ENCODE measurements around the gene ABHD10.

ABHD10 gene

DNA sequence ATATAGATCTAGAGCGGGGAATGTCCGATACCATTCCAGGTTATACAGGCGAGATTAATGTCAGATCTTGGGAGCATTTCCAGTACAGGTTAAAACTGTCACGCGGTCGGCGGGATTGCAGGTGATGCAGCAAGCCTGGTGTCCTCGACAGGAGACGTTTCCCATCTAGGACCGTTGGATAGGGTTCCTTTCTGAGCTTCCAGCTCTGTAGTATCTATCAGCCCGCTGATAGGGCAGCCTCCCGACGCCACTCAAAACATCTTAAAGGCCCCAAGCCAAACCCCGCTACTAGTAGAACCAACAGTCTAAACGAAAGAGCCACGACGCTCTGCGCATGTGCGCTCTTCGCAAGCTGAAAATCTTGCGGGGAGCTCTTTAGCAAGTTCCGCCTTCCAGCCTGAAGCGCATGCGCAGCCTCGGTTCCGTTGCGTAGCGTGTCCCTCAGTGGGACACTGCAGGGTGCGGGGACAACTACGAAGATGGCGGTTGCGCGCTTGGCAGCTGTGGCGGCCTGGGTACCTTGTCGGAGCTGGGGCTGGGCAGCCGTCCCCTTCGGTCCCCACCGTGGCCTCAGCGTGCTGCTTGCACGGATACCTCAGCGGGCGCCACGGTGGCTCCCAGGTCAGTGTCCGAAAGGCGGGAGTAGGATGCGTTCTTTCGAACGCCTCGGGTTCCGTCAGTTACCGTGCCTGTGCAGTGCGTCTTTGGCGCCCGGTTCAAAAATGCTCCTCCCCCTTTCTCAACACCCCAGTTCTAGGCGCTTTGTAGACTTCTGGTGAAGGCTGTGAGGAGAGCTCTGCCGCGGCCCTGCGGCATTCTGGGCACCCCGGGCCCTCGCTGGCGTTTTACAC is at the start of gene ABHD10:
ABHD10 (plus strand) TSS at position 444 of the 851 bp plus-strand sequence; CDS start at position 480, 36 bp downstream.
- peak; percentile 99 for DNase-seq

DNA sequence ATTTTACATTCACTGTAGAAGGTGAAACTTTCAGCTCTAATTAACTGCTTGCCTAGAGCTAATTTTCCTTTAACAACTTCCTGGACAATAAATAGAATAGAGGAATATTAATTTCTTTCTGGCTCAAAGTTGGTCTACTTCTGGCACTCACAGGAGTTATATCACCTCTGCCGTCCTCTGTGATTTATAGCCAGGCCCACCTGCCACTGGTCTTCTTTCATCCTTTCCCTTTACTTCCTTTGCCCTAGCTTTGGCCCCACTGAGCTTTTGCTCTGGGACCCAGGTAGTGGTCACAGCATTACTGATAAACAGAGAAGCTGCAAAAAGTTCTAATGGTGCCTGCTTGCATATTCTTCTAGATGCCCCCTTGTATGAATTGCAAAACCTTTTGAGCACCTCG is 49.3 kb upstream of the ABHD10 start:
- DNase-seq: no peak

DNA sequence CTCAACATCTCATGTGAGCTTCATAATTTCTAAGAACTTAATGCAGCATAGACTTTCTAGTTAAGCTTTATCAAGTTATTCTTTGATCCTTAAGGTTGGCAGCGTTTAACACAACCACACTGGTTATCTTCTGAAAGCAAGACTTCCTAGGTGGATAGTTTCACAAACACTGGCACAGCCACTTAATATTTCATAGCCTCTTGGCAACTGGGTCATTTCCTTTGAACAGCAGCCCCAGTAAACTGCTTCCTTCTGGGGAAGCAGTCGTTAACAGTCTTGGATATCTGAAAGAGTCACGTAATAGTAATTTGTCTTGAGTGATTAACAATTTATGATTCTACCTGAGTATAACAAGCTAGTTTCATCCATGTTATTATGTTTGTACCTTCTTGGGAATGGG is 45.9 kb upstream of the ABHD10 start:
- peak; percentile 79 for DNase-seq

DNA sequence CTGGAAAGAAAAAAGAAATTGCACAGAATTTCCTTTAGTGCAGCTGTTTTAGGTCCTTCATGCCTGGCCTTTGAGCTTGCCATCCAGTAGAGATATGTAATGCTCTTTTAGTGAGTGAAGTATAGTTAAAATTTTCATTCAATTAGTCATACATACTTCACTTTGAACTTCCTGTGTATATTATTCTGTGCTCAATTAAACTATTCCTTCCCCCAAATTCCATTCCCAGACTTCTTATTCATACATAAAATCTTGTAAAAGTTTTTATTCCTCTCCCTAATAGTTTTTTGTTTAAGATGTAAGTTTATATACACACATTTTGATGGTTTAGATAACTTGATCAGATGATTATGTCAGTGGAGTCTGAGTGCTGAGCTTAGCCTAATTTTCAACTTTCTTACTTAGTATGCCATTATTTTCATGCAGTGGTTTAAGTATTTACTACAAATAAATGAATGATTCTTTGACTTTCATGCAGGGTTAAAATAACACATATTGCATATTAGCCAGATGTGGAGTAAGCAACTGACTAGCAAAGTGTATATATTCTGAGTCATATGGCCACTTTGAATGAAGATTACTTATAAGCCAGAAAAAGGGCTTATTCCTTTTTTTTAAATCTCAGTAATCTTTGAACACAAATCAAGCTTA is 42.5 kb upstream of the ABHD10 start:
- DNase-seq: no peak

DNA sequence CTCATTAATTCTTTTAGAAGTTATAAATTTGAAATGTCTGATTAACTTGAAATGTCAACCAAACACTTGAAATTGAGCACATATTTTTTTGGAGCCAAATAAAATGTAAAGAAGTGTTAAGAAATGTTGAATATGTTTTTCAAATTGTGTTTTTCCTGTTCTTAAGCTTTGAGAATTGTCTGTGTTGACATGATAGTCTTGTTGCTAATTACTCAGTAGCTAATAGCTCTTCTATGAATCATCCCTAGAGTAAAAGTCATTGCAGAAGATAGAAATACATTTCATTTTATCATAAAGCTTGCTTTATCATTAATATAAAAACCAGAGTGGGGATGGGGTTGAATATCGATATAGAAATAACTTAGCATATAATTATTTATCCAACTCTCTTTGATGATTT is 41.9 kb upstream of the ABHD10 start:
- DNase-seq: no peak

DNA sequence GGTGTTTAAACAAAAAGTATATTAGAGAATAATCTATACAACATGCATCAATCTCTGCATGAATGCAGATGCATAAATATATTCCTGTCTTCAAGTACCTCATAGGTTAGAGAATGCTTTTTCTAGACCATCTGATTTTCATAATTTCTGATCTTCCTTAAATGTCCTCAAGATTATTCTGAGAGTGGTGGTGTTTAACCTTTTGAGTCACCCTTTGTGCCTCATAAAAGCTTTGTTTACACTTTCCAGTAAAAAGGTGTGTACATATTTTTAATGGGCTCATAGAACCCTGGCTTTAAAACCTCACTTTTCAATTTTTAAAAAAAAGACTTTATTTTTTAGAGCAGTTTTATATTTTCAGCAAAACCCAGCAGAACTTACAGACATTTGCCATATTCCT is 41.0 kb upstream of the ABHD10 start:
- no peak for DNase-seq

DNA sequence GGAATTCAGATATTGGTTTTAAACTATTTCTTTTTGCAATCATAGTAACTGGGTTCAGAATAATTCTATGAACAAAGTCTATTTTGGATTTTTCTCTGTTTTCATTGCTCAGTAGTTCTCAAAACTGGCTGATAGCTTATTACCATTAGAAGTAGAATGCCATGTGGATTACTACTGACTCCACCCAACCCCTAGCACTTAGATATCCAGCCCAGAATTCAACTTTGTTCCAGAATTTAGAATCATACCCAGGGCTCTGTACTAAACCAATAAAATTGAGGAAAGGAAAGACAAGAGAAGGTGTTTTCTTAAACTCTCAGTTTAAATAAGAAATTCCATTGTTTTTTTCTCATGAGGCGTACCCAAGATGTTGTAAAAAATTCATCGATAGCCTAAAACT is 39.0 kb upstream of the ABHD10 start:
- DNase-seq: no peak

DNA sequence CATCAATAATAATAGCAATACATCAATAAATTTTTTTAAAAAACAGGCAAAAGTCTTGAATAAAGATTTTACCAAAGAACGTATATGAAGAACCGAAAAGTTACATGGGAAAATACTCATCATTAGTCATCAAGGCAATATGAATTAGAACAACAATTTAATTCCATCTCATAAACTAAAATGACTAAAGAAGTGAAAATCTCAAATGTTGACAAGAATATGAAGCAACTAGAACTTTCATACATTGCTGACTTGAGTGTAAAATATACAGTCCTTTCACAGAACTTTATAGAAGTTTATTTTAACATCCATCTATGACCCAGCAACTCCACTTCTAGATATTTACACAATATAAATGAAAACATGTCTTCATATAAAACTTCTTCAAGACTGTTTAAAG is 35.3 kb upstream of the ABHD10 start:
- no peak for DNase-seq

DNA sequence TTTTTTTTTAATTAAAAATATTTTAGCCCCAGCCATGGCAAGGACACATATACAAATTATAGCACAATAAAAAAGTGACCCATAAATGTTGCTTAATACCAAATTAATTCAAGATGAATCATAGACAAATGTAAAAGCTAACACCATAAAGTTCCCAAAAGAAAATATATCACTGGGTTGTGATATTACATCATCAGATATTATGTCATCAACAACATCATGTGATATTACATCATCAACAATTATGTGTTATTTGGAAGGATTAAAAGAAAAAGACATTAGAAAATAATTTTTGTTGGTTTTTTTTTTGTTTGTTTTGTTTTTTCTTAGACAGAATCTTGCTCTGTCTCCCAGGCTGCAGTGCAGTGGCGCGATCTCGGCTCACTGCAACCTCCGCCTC is 34.5 kb upstream of the ABHD10 start:
- no peak for DNase-seq

DNA sequence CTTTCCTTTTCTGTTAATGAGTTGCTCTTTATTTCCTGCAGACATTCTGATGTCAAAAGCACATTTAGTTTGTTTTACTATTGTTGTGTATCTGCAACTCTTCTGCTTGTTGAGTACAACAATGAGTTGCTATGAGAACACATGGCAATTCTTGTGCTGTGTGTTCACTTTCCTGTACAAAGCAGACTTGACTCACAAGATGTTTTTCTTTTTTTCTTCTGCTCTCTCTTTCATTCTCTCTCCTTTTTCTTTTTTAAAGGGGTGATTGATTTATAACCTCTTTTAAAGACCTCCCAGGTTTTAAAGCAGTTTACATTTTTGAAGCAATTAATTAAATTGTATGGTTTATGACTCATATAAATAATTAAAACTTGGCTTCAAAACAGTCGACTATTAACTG is 31.6 kb upstream of the ABHD10 start:
- no peak for DNase-seq

DNA sequence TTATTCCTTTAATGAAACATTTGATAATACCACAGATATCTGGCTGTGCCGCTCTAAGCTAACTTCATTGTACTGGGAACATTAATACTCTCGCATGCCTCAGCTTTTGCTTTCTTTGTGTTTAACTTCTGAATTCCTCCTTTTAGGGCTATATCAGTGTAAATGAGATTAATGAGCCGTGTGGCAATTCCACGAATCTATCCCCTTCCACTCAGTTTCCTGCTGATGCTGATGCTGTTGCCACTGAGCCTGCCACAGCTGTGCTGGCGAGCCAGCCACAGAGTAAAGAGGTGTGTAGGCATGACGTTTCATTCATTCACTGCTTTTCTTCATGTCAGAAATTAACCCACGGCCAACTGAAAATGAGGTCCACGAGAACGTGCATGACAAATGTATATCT is 30.0 kb upstream of the ABHD10 start:
- DNase-seq: no peak

DNA sequence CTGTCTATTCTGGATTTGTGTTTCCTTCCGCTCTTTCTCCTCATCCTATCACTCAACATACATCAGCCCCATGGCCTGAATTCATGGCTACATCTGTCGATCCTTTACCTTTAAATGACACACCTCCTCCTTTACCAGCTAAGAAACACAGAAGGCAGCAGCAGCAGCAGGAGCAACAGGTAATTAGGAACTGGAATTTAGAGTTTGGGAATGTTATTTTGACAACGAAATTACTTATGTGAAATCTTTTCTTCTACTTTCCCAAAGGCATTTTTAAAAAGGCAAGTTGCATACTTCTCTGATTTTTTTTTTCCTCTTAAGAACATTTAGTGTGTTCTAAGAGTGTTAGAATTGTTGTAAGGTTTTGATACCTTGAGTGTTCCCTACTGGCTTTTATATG is 29.1 kb upstream of the ABHD10 start:
- no peak for DNase-seq

DNA sequence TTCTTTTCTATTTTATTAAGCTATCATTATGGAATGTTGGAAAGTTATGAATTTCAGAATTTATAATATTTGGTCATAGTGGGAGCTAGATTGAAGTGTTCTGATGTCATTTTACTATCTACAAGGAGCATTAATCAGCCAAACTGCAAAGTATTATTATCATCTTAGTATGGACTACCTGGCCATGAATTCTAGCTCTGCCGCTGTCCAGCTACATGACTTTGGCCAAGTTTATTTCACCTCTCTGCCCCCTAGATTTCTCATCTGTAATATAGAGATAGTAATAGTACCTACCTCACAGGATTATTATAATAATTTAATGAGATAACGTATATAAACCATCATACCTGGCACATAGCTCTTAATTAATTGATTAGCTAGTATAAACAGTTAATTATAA is 27.8 kb upstream of the ABHD10 start:
- no peak for DNase-seq

DNA sequence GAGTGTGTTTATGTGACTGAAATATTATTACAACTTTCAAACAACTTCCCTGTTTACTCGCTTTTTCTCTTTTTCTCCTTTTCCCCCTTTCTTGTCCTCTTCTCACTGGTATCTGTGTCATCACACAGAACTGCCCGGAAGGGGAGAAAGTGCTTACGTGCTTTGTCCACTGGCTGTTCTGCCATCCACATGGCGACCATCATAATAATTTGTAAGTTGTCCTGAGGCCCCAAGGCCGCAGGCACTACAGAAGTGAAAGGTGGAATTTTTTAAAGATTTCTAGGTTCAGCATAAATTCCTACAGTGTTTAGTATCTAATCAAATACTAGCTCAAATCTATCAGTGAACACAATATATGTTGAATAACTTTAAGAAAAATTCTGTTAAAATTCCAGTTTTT is 26.7 kb upstream of the ABHD10 start:
- no peak for DNase-seq

DNA sequence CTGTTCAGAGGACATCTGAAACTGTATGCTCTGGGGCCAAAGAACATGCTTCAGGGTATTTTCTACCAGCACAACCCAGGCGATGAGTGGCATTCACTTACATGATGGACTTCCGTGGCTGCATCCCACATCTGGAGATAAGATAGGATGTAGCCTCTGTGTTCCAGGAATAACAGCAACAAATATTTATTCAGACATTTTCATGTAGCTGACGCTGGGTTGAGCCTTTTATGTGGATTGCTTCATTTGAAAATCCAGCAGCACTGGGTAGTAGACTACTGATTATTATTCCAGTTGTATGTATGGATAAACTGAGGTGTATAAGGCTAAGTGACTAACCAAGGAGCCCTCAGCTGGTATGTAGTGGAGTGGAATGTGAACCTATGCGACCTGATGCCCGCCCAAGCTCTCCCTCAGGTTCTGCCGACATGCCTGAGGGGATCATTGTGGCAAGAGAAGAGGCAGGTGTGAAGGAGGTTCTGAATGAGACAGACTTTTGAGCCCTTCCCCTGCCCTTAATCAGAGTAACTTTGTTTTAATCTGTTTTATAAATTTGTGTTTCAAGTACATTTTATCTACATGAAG is 25.9 kb upstream of the ABHD10 start:
- DNase-seq: no peak

DNA sequence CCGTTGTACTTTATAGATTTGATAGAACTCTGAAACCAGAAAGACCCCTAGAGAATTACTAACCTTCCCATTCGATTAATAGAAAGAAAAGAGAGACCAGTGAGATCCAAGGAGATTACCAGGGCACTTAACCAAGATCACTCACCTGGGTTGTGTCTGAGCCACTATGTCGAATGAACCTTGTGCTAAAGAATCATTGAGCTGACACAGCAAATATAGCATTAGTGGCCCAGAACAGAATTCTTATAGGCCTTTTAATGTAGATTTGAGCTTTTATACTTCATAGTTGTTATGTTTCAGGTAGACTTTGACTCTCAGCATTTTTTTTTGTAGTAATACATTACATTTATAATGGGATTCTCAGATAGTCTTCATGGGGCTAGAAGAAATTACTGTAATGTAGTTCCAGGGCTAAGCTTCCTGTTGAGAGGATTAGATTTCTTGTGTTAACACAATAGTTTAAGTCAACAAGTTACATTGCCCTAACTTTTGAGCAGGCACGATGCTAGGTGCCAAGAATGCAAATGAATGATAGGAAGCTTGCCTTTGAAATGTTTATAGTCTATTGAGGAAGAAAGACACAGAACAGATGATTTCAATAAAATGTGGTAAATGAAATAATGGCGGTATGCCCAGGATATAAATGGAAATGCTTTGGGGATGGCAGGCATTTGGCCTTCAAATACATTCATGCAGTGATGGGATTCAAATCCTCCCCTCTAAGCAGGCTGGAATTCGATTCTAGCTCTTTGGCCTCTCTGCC is 24.4 kb upstream of the ABHD10 start:
- no peak for DNase-seq

DNA sequence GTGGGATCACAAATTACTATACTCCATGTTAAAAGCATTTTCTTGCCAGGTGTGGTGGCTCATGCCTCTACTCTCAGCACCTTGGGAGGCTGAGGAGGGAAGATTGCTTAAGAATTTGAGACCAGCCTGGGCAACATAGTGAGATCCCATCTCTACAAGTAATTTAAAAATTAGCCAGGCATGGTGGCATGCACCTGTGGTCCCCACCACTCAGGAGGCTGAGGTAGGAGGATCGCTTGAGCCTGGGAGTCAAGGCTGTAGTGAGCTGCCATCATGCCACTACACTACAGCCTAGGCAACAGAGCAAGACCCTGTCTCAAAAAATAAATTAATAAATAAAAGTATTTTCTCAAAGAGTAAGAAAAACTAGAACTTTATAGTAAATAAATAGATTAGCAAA is 22.9 kb upstream of the ABHD10 start:
- DNase-seq: no peak

DNA sequence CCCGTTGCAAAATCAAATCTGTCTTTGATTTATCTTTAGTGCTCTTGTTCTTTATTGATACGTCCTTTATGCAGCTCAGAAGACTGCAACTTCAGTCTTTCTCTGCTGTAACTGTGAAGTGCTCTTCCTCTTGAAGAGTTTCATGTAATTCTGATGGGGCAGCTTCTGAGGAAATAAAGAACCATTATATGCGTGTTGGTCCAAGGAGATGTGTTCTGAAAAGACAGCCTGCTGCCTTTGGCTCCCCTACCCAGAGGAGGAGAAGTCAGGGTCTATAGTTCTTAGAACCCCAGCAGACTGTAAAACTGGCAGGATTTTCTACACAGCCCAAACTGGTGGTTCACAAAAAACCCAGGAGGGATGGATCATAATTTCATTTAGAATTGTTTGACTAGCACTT is 22.4 kb upstream of the ABHD10 start:
- no peak for DNase-seq

DNA sequence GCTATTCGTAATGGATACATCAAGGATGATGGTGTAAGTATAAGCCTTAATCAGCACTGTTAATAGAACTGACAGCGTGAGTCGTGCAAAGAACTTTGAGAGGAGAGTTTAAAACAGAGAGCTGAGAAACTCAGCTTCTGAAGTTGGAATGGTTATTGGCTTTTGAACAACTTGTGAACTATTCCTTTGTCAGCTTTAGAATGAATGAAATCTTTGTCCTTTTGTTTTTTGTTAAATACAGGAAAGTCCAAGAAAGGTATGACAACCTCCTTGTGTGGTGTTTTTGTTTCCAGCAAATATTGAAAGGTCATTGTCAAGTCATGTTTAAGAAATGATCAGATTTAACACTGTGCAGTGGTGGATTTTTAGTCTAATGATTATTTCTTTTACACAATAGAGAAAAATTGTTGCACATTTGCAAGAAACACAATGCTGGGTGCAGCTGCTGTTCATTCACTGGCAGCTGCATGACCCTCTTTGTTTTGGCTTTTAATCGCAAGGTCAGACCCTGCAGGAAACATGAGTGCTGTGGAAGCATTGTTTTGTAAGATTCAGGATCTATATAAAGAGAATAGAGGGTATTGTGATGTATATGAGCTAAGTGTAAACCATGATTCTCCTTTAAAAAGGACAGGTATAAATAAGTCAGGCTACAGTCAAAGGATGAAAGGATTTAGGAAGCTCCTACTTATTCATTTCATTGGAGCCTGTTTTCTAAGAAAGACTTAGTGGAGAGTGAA is 21.7 kb upstream of the ABHD10 start:
- DNase-seq: no peak

DNA sequence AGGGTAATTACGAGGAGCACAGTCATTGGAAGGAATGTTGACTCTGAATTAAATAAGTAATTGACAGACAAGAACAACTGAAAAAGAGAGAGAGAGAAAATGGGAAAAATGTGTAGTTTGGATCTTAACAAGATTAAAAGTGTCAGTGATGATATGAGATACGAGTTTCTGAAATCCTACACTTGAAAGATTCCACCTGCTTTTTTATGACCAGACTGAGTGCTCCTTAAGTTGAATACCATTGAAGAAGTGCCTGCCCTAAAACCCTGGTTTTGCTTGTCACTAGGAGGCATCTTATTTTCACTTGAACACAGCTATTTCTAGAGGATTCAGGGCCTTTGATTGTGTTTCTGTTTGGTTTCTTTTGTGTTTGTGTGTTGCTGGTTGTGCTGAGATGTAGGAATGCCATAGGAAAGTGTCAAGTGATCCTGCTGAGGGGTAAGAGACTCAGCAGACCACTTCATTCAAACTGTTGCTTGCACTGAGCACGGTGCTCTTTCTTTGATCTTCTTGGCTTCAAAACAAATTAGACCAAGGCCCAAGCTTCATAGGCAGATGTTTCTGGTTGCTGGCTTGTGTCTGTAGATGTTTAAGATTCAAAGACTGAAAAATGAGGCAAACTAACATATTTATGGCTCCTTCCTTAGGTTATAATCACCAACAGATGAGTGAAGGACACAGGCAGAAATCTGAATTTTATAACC is 17.2 kb upstream of the ABHD10 start:
- no peak for DNase-seq

DNA sequence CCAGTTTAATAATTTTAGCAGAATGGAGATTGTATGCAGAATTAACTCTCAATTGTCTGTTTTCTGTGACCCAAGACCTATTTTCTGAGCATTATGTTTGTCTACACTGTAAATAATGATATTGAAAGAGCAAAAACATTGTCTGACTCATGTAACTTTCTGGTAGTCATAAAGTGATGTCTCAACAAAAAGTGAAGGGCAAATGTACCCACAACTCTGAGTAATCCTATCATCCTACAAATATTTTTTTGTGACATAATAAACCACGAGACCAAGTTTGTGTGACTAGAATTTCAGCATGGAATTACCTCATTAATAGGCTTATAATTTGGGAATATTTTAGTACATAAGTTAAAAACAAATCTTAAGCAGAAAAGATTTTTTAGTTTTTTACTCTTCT is 15.4 kb upstream of the ABHD10 start:
- DNase-seq: no peak

DNA sequence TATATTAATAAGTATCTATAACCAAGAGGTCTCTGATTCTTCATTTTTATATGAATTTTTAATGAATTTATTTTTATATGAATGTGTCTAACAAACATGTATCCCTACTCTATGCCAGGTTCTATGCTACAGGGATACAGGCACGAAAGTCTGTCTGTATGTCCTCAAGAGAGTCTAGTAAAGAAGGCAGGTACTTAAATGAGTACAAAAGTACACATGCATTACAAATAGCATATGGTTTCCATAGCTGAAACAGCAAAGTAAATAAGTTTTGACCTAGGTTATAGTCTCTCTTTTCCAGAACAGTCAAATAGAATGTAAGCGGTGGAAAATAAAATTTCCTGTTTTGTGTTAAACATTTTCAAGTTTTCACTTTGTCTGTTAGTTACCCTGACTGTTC is 13.3 kb upstream of the ABHD10 start:
- no peak for DNase-seq
